ENCODE data around the gene KIF12.

The KIF12 gene

DNA sequence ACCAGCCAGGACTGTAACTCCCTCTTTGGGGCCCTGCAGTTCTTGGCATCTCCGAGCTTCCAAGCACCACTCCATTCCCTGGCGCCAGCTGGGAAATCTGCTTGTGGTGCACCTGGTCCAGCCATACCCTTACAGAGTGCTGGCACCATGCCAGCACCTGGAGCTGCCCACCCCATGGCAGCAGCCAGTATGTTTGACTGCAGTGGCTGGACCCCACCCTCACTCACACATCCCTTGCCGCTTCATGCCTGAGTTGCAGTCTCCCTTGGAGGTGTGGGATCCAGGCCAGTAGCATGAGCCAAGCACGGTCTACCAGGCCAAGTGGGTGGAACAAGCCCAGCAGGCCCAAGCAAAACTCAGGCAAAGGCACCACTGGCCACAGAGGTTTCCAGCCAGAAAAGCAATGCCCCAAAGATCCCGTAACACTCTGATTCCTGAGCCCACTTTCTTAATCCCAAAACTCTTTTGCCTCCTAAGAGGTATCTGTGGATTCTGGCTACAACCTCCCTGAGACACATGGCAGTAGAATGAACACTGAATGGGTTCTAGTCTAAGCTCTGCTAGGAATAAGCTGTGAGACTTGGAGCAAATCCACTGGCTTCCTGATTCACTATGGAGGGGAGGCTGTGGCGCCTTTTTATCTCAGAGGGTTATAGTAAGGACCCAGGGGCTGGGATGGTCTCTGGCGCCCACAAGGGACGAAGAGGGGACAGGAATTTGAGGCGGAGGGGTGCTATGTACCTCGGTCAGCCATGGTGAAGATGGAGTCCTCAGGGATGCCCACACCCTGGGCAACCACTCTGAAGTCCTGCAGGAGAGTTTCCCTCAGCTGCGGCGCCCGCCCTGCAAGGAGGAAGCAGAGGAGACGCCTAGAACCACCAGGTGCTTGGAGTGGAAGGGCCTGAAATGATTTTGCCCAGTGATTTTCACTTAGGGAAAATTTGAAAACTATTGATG, 26.6 kb downstream of the KIF12 start:
- in situ Hi-C loops (cut with HindIII; ENCODE audit: low sequenced_read_pairs) = no loop called here

DNA sequence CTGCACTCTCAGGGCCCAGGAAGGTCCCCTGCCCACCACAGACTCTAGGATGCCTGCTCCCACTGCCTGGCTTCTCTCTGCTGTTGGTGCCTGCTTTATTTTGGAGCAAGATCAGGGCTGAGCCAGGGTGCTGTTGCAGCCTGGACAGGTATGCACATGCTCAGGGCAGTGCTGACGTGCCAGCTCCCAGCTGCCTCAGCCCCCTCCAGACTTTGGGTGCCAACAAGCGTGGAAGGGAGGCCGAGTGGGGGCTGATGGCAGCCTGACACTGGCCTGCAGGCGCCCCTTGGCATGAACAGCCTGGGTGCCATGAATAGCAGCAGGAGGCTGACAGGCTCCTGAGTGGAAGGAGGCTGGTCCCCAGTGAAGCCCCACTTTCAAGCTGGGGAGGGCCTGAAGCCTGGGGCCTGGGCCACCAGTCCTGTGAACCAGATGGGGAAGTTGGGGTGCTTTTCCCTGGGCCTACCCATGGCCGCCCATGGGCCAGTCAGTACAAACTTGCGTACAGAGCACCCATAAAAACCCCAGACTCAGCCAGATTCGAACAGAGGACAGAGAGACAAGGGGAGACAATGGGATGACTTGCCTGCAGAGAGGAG, 27.8 kb downstream of the KIF12 start:
- in situ Hi-C loops (cut with HindIII; ENCODE audit: low sequenced_read_pairs) = no loop called here

DNA sequence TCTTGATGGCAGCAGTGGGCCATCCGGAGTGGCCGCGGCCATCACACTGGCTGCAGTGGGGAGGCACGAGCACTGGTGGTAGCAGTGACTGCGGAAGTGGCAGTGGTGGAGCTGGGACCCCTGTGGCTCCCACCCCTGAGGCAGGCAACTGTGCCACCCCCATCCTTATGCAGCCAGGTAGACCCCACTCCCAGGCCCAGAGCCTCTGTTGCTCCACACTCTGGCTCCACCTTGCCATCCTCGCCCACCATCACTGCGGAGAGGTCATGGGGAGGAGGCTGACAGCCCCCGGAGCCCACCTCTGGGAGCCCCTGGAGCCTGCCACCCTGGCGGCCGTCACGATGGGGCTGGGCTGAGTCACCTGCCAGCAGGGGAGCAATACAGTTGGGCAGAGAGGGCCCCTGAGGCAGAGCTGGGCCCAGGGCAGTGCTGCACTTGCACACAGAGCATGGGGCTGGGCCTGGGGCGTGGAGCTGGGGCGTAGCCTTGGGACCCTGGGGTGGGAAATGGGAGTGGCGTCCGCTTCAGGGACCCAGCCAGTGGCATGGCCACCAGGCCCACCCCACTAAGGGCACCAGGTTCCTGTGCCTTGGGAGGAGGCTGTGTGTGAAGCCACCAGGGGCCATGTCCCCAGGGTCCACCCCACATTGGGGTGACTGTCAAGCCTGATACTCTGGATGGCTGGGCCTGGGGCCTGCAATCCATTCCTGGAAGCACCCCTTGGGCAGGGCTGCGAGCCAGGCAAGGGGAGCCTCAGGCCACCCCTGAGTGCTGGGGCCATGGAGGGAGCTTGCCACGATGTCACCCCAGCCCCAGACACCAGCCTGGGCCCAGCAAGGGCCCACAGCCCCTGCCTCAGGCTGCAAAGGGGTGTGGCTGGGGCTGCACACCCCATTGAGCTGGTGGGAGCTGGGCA, 28.6 kb downstream of the KIF12 start:
- in situ Hi-C loops (cut with HindIII; ENCODE audit: low sequenced_read_pairs) = no loop called here

DNA sequence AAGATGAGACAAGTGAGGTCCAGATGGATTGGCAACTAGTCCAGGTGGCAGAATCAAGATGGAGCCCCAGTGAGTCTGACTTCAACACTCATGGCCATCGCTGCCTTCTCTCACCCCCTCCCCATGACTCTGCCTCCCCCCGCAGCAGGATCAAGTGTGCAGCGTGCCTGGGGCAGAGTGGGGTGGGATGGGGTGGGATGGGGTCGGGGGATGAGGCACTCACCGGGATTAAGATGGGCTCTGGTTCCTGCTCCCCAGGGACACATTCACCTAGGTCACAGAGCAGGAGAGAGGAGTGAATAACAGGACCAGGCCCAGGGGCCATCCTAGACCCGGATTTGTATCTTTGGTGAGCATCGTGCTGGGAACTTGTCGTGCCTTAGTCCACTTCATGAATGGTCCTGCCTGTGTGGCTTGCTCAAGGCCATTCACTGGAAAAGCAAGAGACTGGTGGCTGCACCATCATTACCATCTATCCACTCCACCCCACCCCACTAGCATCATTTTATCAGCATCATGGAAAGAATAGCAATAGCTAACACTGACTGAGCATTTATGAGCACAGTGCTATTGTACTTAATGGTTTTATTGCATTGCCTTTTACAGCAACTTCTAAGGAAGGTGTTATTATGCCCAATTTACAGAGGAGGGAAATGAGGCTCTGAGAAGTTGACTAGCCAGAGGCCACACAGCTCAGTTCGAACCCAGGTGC, 29.5 kb downstream of the KIF12 start:
- in situ Hi-C loops (cut with HindIII; ENCODE audit: low sequenced_read_pairs) = no loop called here

- in situ Hi-C loops (cut with HindIII; ENCODE audit: low sequenced_read_pairs) = no loop called here
Observed at GRCh38 chr9:114065304-114065703, 33.8 kb downstream of the KIF12 start.

DNA sequence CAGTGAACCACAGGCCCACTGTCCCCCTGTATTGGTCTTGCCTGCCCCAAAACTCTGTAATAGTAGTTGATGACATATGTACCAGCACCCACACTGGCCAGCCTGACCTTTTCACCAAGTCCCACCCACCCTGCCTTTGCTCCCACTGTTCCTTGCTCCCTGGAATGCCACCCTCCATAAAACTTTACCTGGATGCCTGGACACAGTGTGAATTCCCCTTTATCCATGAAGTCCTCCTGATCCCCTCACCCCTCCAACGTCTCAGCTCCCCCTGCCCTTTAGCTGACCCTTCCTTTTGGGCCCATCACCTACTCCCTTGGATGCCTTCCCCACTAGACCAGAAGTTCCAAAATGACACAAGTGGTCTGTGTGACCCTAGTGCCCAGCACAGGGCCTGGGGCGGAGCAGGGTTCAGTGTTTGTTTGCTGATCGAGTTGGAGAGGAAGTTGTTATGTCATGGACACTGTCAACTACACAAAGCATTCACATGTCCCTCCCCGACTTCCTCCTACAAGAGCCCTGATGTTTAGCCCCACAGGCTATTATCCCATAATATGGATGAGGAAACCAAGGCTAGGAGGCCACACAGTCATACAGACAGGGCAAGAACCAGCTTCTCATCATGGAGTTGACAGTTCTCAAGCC, 37.1 kb downstream of the KIF12 start:
- in situ Hi-C loops (cut with HindIII; ENCODE audit: low sequenced_read_pairs) = no loop called here

DNA sequence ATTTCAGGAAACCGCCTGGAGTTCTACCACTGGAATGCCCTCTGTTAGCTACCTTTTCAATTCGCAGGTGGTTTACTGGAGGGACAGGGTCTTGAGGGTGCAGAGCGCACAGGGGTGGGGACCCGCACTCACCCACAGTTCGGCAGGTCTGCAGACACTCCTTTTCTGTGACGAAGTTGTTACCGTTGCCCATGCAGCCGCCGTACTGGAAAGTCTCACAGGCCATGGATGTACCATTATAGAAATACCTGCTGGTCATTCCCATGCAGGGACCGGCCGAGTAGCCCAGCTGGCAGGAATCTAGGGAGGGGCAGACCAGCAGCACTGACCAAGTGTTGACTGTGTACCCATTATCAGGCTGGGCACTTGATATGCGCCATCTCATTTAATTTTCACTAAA, 37.8 kb downstream of the KIF12 start:
- in situ Hi-C loops (cut with HindIII; ENCODE audit: low sequenced_read_pairs) = no loop called here

GRCh38 chr9:114060711-114061110, 38.4 kb downstream of the KIF12 start:
- in situ Hi-C loops (cut with HindIII; ENCODE audit: low sequenced_read_pairs) = no loop called here

GRCh38 chr9:114060070-114060469, 39.0 kb downstream of the KIF12 start:
- in situ Hi-C loops (cut with HindIII; ENCODE audit: low sequenced_read_pairs) = no loop called here

DNA sequence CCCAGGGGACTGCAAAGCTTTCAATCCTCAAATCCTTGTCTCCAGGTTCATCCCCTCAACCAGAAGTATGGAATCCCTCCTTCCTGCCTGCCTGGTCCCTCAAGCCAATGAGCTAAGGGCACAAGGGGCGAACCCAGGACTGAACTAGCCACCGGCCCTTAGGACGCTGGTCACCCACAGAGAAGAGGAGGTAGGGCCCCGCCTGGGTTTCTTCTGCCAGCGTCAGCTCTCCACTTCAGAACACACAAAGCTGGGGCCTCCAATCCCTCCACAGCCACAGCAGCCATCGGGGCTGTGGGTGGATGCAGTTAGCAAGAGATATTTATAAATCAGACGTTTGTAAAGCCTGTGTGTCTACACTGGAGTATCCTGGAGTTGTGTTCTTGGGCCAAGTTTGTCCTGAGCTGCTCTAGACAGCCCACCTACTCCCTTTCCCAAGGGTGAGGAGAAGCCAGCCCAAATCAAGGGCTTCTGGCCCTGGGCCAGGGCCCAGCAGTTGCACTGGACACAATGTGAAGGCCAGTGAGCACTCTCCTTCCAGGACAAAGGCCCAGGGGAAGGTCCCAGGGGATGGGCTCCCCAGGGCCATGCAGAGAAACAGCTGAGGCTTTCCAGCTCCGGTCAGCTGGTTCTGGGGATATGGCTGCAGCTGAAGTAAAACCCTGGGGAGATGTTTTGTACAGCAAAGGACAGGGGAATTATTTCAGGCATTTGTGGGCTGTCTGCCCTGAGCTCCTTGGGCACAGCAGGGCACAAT, 39.9 kb downstream of the KIF12 start:
- in situ Hi-C loops (cut with HindIII; ENCODE audit: low sequenced_read_pairs) = no loop called here

DNA sequence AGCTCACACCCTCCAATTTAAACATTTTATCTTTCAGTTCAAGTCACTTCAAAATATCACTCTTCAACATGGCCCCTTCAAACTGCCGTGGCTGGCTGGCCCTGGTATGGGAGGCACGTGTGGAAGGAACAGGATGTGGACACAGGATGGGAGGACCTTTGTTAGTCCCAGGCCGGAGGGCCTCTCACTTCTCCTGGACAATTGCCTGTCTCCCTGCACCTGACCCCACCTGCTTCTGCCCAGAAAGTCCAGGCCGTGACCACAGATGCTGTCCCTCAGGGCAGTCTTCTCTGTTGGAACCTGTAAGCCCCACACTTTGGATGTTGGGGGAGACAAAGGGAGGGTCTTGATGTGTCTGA, 40.4 kb downstream of the KIF12 start:
- in situ Hi-C loops (cut with HindIII; ENCODE audit: low sequenced_read_pairs) = no loop called here

- in situ Hi-C loops (cut with HindIII; ENCODE audit: low sequenced_read_pairs) = no loop called here
Observed at GRCh38 chr9:114057161-114057885, 41.8 kb downstream of the KIF12 start.

DNA sequence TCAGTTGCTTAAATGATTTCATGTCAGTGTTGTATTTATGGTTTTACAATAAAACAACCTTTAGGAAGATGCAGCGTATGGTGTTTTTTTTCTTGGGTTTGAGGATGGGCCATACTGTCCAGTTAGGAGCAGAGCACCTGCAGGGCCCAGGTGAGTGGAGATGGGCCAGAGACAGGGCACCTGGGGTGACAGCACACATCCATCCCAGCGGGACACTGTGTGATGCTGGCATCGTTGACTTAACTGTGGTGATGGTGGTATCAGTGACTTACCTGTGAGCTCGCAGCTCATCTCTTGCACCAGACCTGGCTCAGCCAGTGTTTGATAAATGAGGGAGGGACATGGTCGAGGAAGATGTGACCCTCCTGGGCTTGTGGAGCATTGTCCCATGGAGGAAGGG, 42.6 kb downstream of the KIF12 start:
- in situ Hi-C loops (cut with HindIII; ENCODE audit: low sequenced_read_pairs) = no loop called here

- in situ Hi-C loops (cut with HindIII; ENCODE audit: low sequenced_read_pairs) = no loop called here
Observed at GRCh38 chr9:114055894-114056293, 43.2 kb downstream of the KIF12 start.

DNA sequence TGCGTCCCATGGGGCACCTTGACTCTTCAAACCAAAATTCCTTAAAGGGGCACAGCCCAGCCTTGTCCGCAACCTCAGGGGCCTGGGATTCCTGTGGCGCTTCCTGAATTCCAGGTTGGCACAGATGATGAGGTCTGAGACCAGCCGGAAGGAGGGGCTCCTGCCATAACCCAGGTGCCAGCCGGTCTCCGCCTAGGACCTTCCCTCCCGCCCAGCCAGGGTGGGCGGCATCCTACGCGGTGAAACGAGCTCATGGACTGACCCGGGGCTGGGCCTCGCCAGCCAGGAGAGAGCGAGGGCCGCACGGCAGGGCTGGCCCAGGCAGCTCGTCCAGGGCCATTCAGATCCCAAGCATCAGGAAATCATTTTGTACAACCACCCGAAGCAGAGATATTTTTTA, 44.0 kb downstream of the KIF12 start:
- in situ Hi-C loops (cut with HindIII; ENCODE audit: low sequenced_read_pairs) = no loop called here

DNA sequence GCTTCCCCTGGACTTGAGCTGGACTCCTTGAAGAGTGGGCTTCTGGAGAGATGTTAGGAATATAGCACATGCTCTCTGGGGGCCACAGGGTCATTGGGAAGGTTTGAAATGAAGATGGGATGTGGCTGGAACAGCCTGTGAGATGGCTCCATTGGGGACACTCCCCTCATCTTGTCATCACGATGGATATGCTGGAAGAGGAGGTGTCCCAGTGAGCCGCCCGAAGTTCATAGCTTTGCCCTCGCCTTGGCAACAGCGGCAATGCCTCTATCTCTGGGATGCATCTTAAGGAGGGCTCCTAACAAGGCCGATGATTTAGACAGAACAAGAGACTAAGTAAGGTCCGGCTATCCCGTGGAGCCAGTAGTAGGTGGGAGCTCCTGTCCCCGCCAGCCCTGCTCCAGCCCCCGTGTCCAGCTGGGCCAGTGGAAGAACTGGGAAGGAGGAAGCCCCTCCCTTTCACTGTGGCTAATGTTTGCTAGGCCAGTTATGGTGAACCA, 44.9 kb downstream of the KIF12 start:
- in situ Hi-C loops (cut with HindIII; ENCODE audit: low sequenced_read_pairs) = no loop called here

DNA sequence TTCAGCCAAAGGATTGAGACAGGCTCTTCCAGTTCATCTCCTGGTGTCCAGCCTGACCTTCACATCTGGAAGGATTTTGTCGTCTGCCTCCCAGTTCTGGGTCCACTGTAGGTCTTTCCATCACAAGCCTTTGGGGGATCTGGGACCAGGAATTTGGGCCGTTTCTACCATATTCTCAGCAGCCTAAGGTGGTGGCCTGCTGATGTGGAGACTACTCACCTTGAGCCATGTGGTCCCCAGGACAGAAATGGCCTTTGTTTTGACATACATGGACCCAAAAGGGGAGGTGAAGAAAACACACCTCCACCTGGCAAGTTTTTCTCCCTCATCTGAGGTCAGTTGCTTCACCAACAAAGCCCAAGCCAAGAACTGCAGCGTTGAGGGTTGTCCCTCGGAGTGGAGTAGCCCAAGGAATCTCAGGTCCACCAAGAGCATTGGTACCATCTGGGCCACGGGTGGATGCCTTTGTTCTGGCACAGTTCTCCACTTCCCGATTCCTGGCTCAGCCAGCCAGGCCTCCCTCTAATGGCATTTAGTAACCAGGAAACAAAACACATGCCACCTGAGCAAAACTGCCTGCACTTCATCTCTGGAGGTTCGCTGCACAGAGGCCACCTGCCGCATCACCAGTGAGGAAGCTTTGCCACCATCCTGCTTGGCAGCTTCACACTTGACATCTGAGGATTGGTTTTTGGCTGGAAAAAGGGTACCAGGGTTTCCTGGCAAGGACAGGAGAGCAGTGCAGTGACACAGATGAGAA, 45.7 kb downstream of the KIF12 start:
- in situ Hi-C loops (cut with HindIII; ENCODE audit: low sequenced_read_pairs) = no loop called here

- in situ Hi-C loops (cut with HindIII; ENCODE audit: low sequenced_read_pairs) = no loop called here
Observed at GRCh38 chr9:114051706-114052105, 47.4 kb downstream of the KIF12 start.

Data from endothelial cell of hepatic sinusoid (primary cell).